Osteoblast (primary cell): ENCODE measurements around the gene ATP8B4. TPM values are rescaled to one million over a fixed set of nuclear protein-coding genes. Genes with fewer than 3 reads are reported as not detected.

ENCODE experiments used
- DNase-seq: peaks from one replicate; pipeline ENCODE4 v3.0.0; 2011; ENCODE audit warnings: low spot score, mixed read lengths; ENCODE audit not compliant: insufficient read length; ENCODE audit errors: missing footprints
- H2AFZ ChIP-seq: 2 replicates; pipeline ENCODE4 v1.6.0; 2011; ENCODE audit warnings: mild to moderate bottlenecking, low read length
- H3K27ac ChIP-seq: 2 replicates; pipeline ENCODE4 v1.5.1; 2011; ENCODE audit warnings: mild to moderate bottlenecking, low read depth, low read length, moderate library complexity
- H3K27me3 ChIP-seq: 2 replicates; pipeline ENCODE4 v1.6.0; 2012; ENCODE audit warnings: mild to moderate bottlenecking, control low read depth, inconsistent platforms, low read length, moderate library complexity; ENCODE audit not compliant: insufficient read depth
- H3K36me3 ChIP-seq: 2 replicates; pipeline ENCODE4 v1.5.1; 2011; ENCODE audit warnings: mild to moderate bottlenecking, low read length, control low read depth, moderate library complexity; ENCODE audit not compliant: insufficient read depth
- H3K4me1 ChIP-seq: 2 replicates; pipeline ENCODE4 v1.5.1; 2011; ENCODE audit warnings: mild to moderate bottlenecking, low read length, control low read depth, moderate library complexity; ENCODE audit not compliant: insufficient read depth
- H3K4me2 ChIP-seq: 2 replicates; pipeline ENCODE4 v1.6.0; 2011; ENCODE audit warnings: mild to moderate bottlenecking, low read length; ENCODE audit not compliant: insufficient read depth
- H3K4me3 ChIP-seq: fragments of 200-600 bp; sonication (generic); 3 replicates; pipeline ENCODE4 v1.5.1; 2012; ENCODE audit warnings: mild to moderate bottlenecking, low read length, inconsistent platforms; ENCODE audit not compliant: insufficient read depth
- H3K79me2 ChIP-seq: 2 replicates; pipeline ENCODE4 v1.6.0; 2012; ENCODE audit warnings: mild to moderate bottlenecking, low read length, control low read depth, inconsistent platforms; ENCODE audit not compliant: insufficient read depth
- H3K9me3 ChIP-seq: 2 replicates; pipeline ENCODE4 v1.5.1; 2011; ENCODE audit warnings: low read depth, low read length, control low read depth
- H4K20me1 ChIP-seq: 2 replicates; pipeline ENCODE4 v1.6.0; 2012; ENCODE audit warnings: mild to moderate bottlenecking, low read length, control low read depth; ENCODE audit not compliant: insufficient read depth
- total RNA-seq: library from RNA; depleted of rRNA; stranded (reverse); fragments of >200 nt; gene quantifications from 2 replicates; pipeline ENCODE4 v1.2.3, GENCODE V29; 2012
- TF ChIP-seq, protein P1 (sequence below): IDR thresholded peaks from 2 replicates; pipeline ENCODE4 v1.5.1; 2011; ENCODE audit warnings: mild to moderate bottlenecking, low read depth, low read length, moderate library complexity; ENCODE audit errors: extremely low read depth

ATP8B4 gene
- total RNA-seq, 1 donor, result 1.1 TPM

- no peaks in the 10 kb centered on the region for H3K79me2 ChIP-seq
- H3K4me2 ChIP-seq, result peak overlapping the region; percentile 33
- H3K4me1 ChIP-seq, result peaks cover 9% of the 10 kb centered on the region
- H4K20me1 ChIP-seq, result no peaks in the 10 kb centered on the region
- H3K27ac ChIP-seq, result no peak overlapping the region
- TF ChIP-seq, protein P1, sequence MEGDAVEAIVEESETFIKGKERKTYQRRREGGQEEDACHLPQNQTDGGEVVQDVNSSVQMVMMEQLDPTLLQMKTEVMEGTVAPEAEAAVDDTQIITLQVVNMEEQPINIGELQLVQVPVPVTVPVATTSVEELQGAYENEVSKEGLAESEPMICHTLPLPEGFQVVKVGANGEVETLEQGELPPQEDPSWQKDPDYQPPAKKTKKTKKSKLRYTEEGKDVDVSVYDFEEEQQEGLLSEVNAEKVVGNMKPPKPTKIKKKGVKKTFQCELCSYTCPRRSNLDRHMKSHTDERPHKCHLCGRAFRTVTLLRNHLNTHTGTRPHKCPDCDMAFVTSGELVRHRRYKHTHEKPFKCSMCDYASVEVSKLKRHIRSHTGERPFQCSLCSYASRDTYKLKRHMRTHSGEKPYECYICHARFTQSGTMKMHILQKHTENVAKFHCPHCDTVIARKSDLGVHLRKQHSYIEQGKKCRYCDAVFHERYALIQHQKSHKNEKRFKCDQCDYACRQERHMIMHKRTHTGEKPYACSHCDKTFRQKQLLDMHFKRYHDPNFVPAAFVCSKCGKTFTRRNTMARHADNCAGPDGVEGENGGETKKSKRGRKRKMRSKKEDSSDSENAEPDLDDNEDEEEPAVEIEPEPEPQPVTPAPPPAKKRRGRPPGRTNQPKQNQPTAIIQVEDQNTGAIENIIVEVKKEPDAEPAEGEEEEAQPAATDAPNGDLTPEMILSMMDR, result no peak
- DNase-seq, result no peak
- no peak overlapping the region for H3K4me3 ChIP-seq
- H3K9me3 ChIP-seq, result no peaks in the 10 kb centered on the region
- no peaks in the 10 kb centered on the region for H3K36me3 ChIP-seq
- H3K27me3 ChIP-seq, result no peaks in the 10 kb centered on the region
- no peak overlapping the region for H2AFZ ChIP-seq
Measured at GRCh38 chr15:50109076-50109987, 9.7 kb downstream of the ATP8B4 start.

- TF ChIP-seq, protein P1, result no peak
- Histone ChIP-seq H3K4me3 (no peak overlapping the region), H3K27me3 (no peaks in the 10 kb centered on the region), H3K9me3 (no peaks in the 10 kb centered on the region), H3K79me2 (no peaks in the 10 kb centered on the region), H2AFZ (no peak overlapping the region), H3K36me3 (no peaks in the 10 kb centered on the region), H3K4me1 (peaks cover 9% of the 10 kb centered on the region), H4K20me1 (no peaks in the 10 kb centered on the region), H3K4me2 (no peak overlapping the region), H3K27ac (no peak overlapping the region)
- DNase-seq, result no peak
Measured at GRCh38 chr15:50108461-50108860, 10.6 kb downstream of the ATP8B4 start.

- Histone ChIP-seq H3K4me2 (no peak overlapping the region), H3K9me3 (no peaks in the 10 kb centered on the region), H3K4me3 (no peak overlapping the region), H4K20me1 (no peaks in the 10 kb centered on the region), H3K27ac (no peak overlapping the region), H3K79me2 (no peaks in the 10 kb centered on the region), H3K36me3 (no peaks in the 10 kb centered on the region), H3K27me3 (no peaks in the 10 kb centered on the region), H3K4me1 (peaks cover 9% of the 10 kb centered on the region), H2AFZ (no peak overlapping the region)
- no peak for DNase-seq
- TF ChIP-seq, protein P1, result no peak
Measured at GRCh38 chr15:50107591-50108408, 11.2 kb downstream of the ATP8B4 start.

DNA sequence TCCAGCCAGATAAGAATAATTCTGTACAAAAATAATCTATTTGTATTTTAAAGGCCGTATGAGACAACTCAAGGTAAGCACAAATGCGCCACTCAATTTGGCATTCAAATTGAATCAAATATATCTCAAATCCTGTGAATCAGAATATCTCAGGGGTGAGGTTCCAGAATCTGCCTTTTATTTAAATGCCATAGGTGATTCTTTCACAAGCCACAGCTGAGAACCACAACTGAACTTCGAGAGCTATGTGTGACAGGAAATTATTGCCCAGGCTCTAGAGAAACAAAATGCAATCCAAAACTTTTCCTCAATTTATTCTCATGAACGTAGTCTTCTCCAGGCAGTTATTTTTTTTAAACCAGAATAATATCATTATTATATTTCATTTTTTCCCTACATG is 11.9 kb downstream of the ATP8B4 start:
- Histone ChIP-seq H3K79me2 (no peaks in the 10 kb centered on the region), H3K9me3 (no peaks in the 10 kb centered on the region), H3K4me3 (no peak overlapping the region), H3K36me3 (no peaks in the 10 kb centered on the region), H3K4me2 (no peak overlapping the region), H2AFZ (no peak overlapping the region), H3K27me3 (no peaks in the 10 kb centered on the region), H4K20me1 (no peaks in the 10 kb centered on the region), H3K27ac (no peak overlapping the region), H3K4me1 (peaks cover 9% of the 10 kb centered on the region)
- TF ChIP-seq, protein P1, result no peak
- DNase-seq, result no peak
